Spleen (tissue), 7 donors: ENCODE results near the gene ATF6.

Source experiments
- CTCF ChIP-seq, 11 experiments: fragments of 200-600 bp in 7 of 11; fragments of 450-650 bp in 4 of 11; sonication (generic) in 4 of 11; IDR thresholded peaks in 8 of 11; conservative IDR thresholded peaks in 3 of 11; 1 replicate in 7 of 11; 2 replicates in 4 of 11; pipeline versions ENCODE4 v1.4.0 to v1.8.0; 2016 to 2021; ENCODE audit warnings: antibody characterized with exemption in 11 of 11, inconsistent platforms in 4 of 11, mild to moderate bottlenecking in 1 of 11
- POLR2A ChIP-seq, 3 donors: fragments of 450-650 bp; IDR thresholded peaks; one replicate each; pipeline ENCODE4 v1.5.1; 2017; ENCODE audit warnings: antibody characterized with exemption in 3 of 3, mild to moderate bottlenecking in 1 of 3
- donor health status: DM: no; HTN: no; CAD: no; lungs with moderate emphysema.
- donor health status: DM: no; HTN: no; CAD: no.
- donor health status: DM: no; HTN: no; CAD: no.

DNA sequence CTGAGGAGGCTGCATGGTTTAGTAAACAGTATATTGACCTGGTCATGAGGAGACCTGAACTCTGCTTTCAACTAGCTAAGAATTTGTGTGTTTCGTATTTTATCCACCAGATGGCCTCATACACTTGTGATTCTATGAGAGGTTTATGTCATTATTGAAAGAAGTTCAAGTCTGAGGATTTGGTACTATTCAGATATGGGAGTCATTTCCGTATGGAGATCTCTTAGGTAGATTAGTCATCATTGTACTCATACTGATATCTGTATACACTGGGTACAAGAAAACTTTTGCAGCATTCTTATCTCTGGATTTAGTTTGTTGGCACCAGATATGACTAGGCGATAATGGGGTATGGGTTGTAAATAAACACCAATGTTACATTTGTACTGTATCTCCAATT, 26.6 kb downstream of the ATF6 start:
- TF ChIP-seq CTCF (IDR thresholded peaks at IDR 0.05 in 8 of 11, conservative IDR thresholded peaks at IDR 0.05 in 3 of 11) (peak; percentile 4 to 52 (median 40)), POLR2A (IDR thresholded peaks at IDR 0.05) (no peak)
